22Rv1 (cell line): Measurements from ENCODE around the gene SLC35F4.

Source experiments
- H3K27ac ChIP-seq: fragments of 450-650 bp; 2 replicates; pipeline ENCODE4 v1.5.1; 2017
- CTCF ChIP-seq: fragments of 450-650 bp; IDR thresholded peaks from 2 replicates; pipeline ENCODE4 v1.5.1; 2017; ENCODE audit warnings: mild to moderate bottlenecking
- ZFX ChIP-seq: fragments of 450-650 bp; IDR thresholded peaks from 2 replicates; pipeline ENCODE4 v1.6.1; 2017; ENCODE audit warnings: antibody characterized with exemption, borderline replicate concordance

Gene SLC35F4

DNA sequence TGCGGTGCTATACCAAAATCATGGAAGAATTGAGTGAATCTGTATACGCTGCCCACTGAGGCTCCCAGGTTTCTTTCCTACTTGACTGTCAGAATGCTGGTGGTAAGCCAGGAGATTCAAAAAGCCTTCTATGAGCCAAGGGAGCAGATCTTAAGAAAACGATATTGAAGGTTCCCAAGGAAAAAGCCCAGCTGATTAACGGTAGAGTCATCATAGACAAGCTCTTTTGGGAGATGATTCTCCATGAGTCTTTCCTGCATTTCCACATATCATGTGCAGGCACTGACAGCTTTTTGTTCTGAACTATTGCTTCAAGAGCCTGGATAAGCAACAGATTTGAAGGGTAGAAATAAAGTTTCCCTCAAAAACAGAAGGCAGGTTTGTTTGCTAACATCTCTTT lies 17.5 kb downstream of the SLC35F4 start:
- TF ChIP-seq ZFX: no peak
- TF ChIP-seq CTCF: no peak
- H3K27ac ChIP-seq: no peak overlapping the region

- H3K27ac ChIP-seq: no peak overlapping the region
- TF ChIP-seq CTCF (no peak), ZFX (no peak)
These were observed 18.2 kb downstream of the SLC35F4 start for GRCh38 chr14:57847706-57848105.

DNA sequence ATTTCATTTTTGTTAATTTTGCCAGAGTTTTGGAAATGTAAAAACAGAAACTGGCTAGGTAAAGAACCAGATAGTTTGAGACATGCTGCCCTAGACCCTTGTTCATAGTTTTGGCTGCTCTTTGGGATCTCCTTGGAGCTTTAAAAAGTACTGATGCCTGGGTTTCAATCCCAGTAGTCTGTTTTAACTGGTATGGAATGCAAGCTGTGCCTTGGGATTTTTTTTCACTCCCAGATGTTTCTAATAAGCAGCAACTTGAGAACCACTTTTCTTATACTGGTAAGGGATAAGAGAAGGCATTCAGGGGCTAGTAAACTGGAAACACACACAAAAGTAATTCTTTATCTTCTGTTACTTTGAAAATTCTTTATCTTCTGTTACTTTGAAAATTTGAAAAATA lies 18.8 kb downstream of the SLC35F4 start:
- no peak overlapping the region for H3K27ac ChIP-seq
- TF ChIP-seq CTCF (no peak), ZFX (no peak)

DNA sequence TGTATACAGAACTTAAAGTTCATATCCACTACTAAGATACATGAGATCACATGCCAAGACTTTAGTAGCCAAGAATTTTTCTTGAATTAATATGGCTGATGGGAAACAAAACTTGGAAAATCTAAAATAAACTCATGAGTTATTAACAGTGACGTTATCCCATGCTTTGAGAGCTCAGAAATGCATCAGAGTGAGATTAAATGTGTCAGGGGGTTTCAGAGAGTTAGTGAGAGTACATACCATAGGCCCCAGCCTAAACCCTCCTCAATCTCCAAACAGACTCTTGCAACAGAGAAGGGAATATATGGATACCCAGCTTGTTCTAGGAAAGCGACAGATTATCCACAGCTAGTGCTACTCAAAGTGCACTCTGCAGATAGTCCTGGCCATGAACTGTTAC lies 19.3 kb downstream of the SLC35F4 start:
- TF ChIP-seq ZFX: no peak
- no peak for TF ChIP-seq CTCF
- H3K27ac ChIP-seq: no peak overlapping the region

- H3K27ac ChIP-seq: no peak overlapping the region
These were observed 19.9 kb downstream of the SLC35F4 start for GRCh38 chr14:57845802-57846531.

DNA sequence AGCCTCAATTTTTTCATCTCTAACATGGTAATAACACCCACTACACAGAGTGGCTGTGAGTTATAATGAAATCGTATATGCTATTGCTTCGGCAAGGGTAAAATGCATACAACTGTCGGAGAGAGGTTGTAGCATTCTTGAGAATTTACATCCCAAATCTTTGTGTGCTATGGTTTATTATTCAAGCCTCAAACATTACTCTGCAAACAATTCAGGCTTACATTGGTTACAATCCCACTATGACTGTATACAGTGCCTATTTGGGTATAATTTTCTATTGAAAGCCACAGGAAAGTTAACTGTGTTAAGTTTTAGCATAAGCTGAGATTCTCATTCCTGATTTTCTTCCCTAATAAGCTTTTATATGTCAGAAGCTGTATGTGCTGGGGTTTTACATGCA lies 20.6 kb downstream of the SLC35F4 start:
- no peak for TF ChIP-seq CTCF
- no peak for TF ChIP-seq ZFX

More at GRCh38 chr14:57845802-57846531, 19.9 kb downstream of the SLC35F4 start:
- no peak for TF ChIP-seq ZFX
- TF ChIP-seq CTCF: no peak

GRCh38 chr14:57837267-57837666 lies 28.6 kb downstream of the SLC35F4 start:
- TF ChIP-seq CTCF (no peak), ZFX (no peak)
- H3K27ac ChIP-seq: no peak overlapping the region

More for the DNA sequence above, 20.6 kb downstream of the SLC35F4 start:
- no peak overlapping the region for H3K27ac ChIP-seq
